ENCODE measurements around the gene PCDH9.

- TF ChIP-seq ZNF274 (IDR thresholded peaks at IDR 0.05; ENCODE audit: low read depth, low read length) = no peak
- TF ChIP-seq YY1 (IDR thresholded peaks at IDR 0.05; ENCODE audit: insufficient read depth, insufficient read length) = no peak
- no peak for TF ChIP-seq SUZ12 (IDR thresholded peaks at IDR 0.05; ENCODE audit: extremely low read depth, insufficient read depth, insufficient read length)
Observed at GRCh38 chr13:67100730-67101129, 129.4 kb downstream of the PCDH9 start.

All from NT2/D1 (cell line).